Astrocyte (in vitro differentiated cells and primary cell): ENCODE results near the gene LMBR1L. TPM values are rescaled to one million over a fixed set of nuclear protein-coding genes. Genes with fewer than 3 reads are reported as not detected.

Source experiments
- DNase-seq: peaks from one replicate; pipeline ENCODE4 v3.0.0-alpha.2; 2010; ENCODE audit warnings: low read depth
- FAIRE-seq: peaks from 2 replicates; lab custom pipeline; 2011; peaks lifted over from hg19 to GRCh38; lab: Jason Lieb, UNC
- H2AFZ ChIP-seq: 2 replicates; pipeline ENCODE4 v1.6.0; 2012; ENCODE audit warnings: low read depth, low read length, inconsistent platforms
- H3K27ac ChIP-seq: 2 replicates; pipeline ENCODE4 v1.5.1; 2011; ENCODE audit warnings: low read depth, low read length, inconsistent platforms
- H3K27me3 ChIP-seq: 2 replicates; pipeline ENCODE4 v1.6.0; 2011; ENCODE audit warnings: low read length, inconsistent platforms; ENCODE audit not compliant: insufficient read depth
- H3K36me3 ChIP-seq: 2 replicates; pipeline ENCODE4 v1.5.1; 2011; ENCODE audit warnings: low read length, inconsistent platforms; ENCODE audit not compliant: insufficient read depth
- H3K4me1 ChIP-seq: 2 replicates; pipeline ENCODE4 v1.5.1; 2011; ENCODE audit warnings: low read length, inconsistent platforms; ENCODE audit not compliant: insufficient read depth
- H3K4me2 ChIP-seq: 2 replicates; pipeline ENCODE4 v1.6.0; 2012; ENCODE audit warnings: low read length, inconsistent platforms
- H3K4me3 ChIP-seq: 2 replicates; pipeline ENCODE4 v1.5.1; 2011; ENCODE audit warnings: low read depth, mild to moderate bottlenecking, low read length, inconsistent platforms; ENCODE audit not compliant: insufficient read depth
- H3K79me2 ChIP-seq: 2 replicates; pipeline ENCODE4 v1.6.0; 2012; ENCODE audit warnings: mild to moderate bottlenecking, low read length, inconsistent platforms; ENCODE audit not compliant: insufficient read depth
- H3K9ac ChIP-seq: 2 replicates; pipeline ENCODE4 v1.6.0; 2012; ENCODE audit warnings: mild to moderate bottlenecking, low read length, inconsistent platforms
- H3K9me3 ChIP-seq: 2 replicates; pipeline ENCODE4 v1.5.1; 2012; ENCODE audit warnings: low read depth, mild to moderate bottlenecking, low read length, inconsistent platforms; ENCODE audit not compliant: insufficient read depth
- H4K20me1 ChIP-seq: 2 replicates; pipeline ENCODE4 v1.6.0; 2012; ENCODE audit warnings: low read length, inconsistent platforms; ENCODE audit not compliant: insufficient read depth
- H3K27ac Mint-ChIP-seq: one replicate; pipeline ENCODE4 v1.8.0; 2021; ENCODE audit warnings: mild to moderate bottlenecking, mixed read lengths; ENCODE audit not compliant: unreplicated experiment
- H3K27me3 Mint-ChIP-seq: one replicate; pipeline ENCODE4 v1.8.0; 2021; ENCODE audit warnings: low read depth, mixed read lengths; ENCODE audit not compliant: unreplicated experiment
- H3K36me3 Mint-ChIP-seq: one replicate; pipeline ENCODE4 v1.8.0; 2021; ENCODE audit warnings: low read depth, mixed read lengths; ENCODE audit not compliant: unreplicated experiment
- H3K4me1 Mint-ChIP-seq: one replicate; pipeline ENCODE4 v1.8.0; 2021; ENCODE audit warnings: low read depth, mixed read lengths; ENCODE audit not compliant: unreplicated experiment
- H3K4me3 Mint-ChIP-seq: one replicate; pipeline ENCODE4 v1.8.0; 2021; ENCODE audit warnings: mild to moderate bottlenecking, moderate library complexity, mixed read lengths; ENCODE audit not compliant: unreplicated experiment
- H3K9me3 Mint-ChIP-seq: one replicate; pipeline ENCODE4 v1.8.0; 2021; ENCODE audit warnings: mild to moderate bottlenecking, mixed read lengths; ENCODE audit not compliant: unreplicated experiment
- EZH2 ChIP-seq: IDR thresholded peaks from 2 replicates; pipeline ENCODE4 v1.6.1; 2012; ENCODE audit warnings: mild to moderate bottlenecking, low read length, inconsistent platforms; ENCODE audit not compliant: insufficient read depth
- total RNA-seq: library from RNA; stranded (reverse); gene quantifications from 2 replicates; pipeline ENCODE4 v1.2.1, GENCODE V29; 2021
- TF ChIP-seq, protein P1 (sequence below): IDR thresholded peaks from 2 replicates; pipeline ENCODE4 v1.5.1; 2011; ENCODE audit warnings: low read depth, mild to moderate bottlenecking, inconsistent platforms, low read length, moderate library complexity; ENCODE audit not compliant: insufficient read depth

Gene LMBR1L
- total RNA-seq, 1 donor from 2014 or later: 61.0 TPM

DNA sequence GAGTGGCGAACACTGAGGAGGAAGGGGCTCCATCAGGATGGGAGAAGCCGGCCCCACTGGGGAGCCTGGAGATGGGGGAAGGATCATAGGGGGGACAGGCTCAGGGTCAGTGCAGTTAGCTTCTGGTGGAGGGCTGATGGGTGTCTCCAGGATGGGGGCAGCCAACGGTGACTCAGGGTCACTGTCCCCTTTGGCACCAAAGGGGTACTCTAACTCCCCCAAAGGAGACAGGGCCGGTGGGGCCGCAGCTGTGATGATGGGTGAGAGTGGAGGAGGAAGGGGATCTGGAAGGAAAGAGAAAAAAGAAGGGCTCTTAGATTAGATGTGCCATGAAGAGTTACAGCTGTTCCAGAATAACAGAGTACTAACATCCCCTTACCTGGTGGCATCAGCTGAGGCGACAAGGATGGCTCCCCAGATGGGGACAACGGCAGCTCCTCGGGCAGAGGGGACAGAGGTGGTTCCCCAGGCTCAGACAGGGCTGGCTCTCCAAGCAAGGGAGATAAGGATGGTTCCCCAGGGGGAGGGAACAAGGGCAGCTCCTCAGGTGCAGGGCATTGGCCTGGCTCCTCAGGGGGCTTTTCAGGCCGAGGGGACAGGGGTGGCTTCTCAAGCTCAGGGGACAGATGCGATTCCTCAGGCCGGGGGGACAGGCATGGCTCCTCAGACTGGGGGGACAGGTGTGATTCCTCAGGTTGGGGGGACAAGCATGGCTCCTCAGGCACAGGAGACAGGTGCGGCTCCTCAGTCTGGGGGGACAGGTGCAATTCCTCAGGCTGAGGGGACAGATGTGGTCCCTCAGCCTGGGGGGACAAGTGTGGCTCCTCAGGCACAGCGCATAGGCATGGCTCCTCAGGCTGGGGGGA is 59.9 kb downstream of the LMBR1L start:
- H3K9me3 Mint-ChIP-seq: no peaks in the 10 kb centered on the region
- peak overlapping the region; percentile 72 for H3K4me2 ChIP-seq
- H3K27ac Mint-ChIP-seq: peak overlapping the region; percentile 75
- H3K9ac ChIP-seq: peak overlapping the region; percentile 44
- FAIRE-seq (no peak), DNase-seq (no peak)
- peaks cover 33% of the 10 kb centered on the region for H3K36me3 Mint-ChIP-seq
- TF ChIP-seq, protein P1, sequence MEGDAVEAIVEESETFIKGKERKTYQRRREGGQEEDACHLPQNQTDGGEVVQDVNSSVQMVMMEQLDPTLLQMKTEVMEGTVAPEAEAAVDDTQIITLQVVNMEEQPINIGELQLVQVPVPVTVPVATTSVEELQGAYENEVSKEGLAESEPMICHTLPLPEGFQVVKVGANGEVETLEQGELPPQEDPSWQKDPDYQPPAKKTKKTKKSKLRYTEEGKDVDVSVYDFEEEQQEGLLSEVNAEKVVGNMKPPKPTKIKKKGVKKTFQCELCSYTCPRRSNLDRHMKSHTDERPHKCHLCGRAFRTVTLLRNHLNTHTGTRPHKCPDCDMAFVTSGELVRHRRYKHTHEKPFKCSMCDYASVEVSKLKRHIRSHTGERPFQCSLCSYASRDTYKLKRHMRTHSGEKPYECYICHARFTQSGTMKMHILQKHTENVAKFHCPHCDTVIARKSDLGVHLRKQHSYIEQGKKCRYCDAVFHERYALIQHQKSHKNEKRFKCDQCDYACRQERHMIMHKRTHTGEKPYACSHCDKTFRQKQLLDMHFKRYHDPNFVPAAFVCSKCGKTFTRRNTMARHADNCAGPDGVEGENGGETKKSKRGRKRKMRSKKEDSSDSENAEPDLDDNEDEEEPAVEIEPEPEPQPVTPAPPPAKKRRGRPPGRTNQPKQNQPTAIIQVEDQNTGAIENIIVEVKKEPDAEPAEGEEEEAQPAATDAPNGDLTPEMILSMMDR: no peak
- TF ChIP-seq EZH2: no peak
- H3K9me3 ChIP-seq: no peaks in the 10 kb centered on the region
- H3K4me1 Mint-ChIP-seq: peaks cover 32% of the 10 kb centered on the region
- no peak overlapping the region for H3K4me3 ChIP-seq
- no peaks in the 10 kb centered on the region for H3K27me3 ChIP-seq
- H3K27ac ChIP-seq: no peak overlapping the region
- H3K27me3 Mint-ChIP-seq: no peaks in the 10 kb centered on the region
- H3K4me3 Mint-ChIP-seq: no peak overlapping the region
- peaks cover 19% of the 10 kb centered on the region for H3K4me1 ChIP-seq
- no peak overlapping the region for H2AFZ ChIP-seq
- peaks cover 79% of the 10 kb centered on the region for H3K79me2 ChIP-seq
- peaks cover 53% of the 10 kb centered on the region for H3K36me3 ChIP-seq
- H4K20me1 ChIP-seq: peaks cover 90% of the 10 kb centered on the region

DNA sequence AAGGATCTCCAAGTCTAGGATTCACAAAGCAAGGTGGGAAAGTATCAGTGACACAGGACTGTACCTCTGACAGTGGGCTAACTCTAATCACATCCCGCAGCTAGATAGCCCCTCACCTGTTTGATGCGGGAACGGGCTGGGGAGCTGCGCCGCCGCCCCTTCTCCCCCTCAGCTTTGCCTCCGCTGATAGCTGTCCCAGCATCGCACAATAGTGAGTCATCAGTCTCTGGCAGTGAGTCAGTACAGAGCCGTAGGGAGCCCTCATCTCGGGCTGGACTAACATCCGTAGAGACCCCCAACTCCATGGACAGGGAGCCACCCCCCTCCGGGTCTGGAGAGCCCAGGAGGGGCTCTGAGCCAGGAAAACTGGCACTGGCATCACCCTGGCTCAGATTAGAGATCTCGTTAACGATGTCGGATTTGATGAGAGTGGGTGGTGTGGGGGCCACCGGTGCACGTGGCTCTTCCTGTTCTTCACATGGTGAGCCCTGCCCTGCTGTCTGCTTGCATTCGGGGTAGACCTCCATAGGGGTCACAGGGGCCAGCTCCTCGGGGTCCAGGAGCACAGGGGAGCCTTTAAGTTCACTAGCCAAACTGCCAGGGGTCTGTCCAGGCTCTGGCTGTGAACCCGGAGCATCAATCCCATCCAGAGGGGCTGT is 61.0 kb downstream of the LMBR1L start:
- no peaks in the 10 kb centered on the region for H3K9me3 ChIP-seq
- TF ChIP-seq, protein P1: no peak
- no peak for TF ChIP-seq EZH2
- Mint-ChIP-seq H3K27me3 (no peaks in the 10 kb centered on the region), H3K27ac (peak overlapping the region; percentile 81), H3K9me3 (no peaks in the 10 kb centered on the region), H3K4me3 (peak overlapping the region; percentile 27), H3K4me1 (peaks cover 23% of the 10 kb centered on the region), H3K36me3 (peaks cover 30% of the 10 kb centered on the region)
- peaks cover 87% of the 10 kb centered on the region for H4K20me1 ChIP-seq
- H3K4me2 ChIP-seq: peak overlapping the region; percentile 72
- H3K79me2 ChIP-seq: peaks cover 69% of the 10 kb centered on the region
- FAIRE-seq: no peak
- no peak overlapping the region for H2AFZ ChIP-seq
- H3K4me1 ChIP-seq: peaks cover 15% of the 10 kb centered on the region
- DNase-seq: peak; percentile 66
- peaks cover 54% of the 10 kb centered on the region for H3K36me3 ChIP-seq
- H3K27me3 ChIP-seq: no peaks in the 10 kb centered on the region
- no peak overlapping the region for H3K4me3 ChIP-seq
- peak overlapping the region; percentile 71 for H3K27ac ChIP-seq
- H3K9ac ChIP-seq: peak overlapping the region; percentile 44
